NCI-H510A (cell line): ENCODE data around the gene ZNF780B.
"Not testable (repeated sequence)": the region's sequence is repeated elsewhere in the genome, so short reads cannot be mapped to it uniquely, and the experiment has no call there.

Source experiments
- DNase-seq: peaks from one replicate; lab custom pipeline; 2025; lab: John Stamatoyannopoulos, UW

Gene ZNF780B

DNA sequence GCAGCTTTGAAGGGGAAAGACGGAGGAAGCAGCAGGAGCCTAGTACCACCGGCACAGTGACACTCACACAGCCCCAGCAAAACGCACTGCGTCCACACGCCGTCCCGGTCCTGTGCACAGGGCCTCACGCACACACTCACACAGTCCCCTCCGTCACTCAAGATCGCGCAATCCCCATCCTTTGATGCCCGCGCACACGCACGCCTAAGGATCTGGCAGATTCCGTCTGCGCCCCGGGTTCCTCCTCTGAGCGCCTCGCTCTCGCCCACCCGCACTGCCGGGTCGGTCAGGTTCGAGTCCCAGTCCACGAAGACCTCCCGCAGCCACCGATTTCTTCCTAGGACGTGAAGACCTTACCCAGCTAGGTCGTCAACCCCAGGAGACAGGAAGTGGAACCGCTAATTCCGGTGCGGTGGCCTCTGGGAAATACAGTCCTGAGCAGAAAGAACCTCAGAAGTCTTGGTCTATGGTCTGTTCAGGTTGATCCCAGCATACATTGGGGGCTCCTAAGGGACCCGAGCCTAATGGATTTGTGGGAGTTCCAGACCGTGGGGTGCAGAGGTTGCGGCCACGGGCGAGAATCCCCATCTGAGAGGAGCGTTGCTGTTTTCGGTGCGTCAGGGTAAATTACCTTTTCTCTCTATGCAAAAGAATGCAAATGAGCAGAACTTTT lies at the start of gene ZNF780B:
Gene ZNF780B (minus strand): TSS at position 400 of the 673 bp plus-strand sequence. CDS start 5,899 bp downstream, outside the sequence.
- DNase-seq = peak; percentile 42

DNA sequence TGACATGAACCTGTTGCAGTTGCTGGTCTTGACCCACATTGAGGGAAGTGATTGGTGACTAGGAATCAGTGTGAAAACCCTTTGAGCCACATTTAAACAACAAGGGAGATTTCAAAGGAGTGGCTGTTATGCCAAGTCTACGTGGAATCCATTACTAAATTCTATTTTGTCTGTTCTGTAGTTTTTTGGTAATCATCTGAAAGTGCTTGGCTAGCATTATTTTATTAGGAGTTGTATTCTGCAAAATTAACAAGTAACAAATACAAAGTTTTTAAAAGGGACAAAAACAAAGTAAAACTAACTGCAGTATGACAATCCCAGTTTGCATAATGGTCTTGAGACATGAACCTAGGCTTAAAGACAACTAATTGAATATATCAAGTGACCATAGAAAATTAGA lies 48.7 kb upstream of the ZNF780B start:
- DNase-seq = no peak

DNA sequence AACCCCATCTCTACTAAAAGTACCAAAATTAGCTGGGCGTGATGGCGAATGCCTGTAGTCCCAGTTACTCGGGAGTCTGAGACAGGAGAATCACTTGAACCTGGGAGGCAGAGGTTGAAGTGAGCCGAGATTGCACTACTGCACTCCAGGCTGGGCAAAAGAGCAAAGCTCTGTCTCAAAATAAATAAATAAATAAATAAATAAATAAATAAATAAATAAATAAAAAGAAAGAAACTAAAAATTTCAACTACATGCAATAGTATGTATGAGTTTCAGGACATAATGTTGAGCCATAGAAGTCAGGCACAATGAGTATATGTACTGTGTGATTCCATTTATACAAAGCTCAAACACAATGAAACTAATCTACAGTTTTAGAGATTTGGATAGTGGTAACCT lies 47.6 kb upstream of the ZNF780B start:
- DNase-seq = no peak

- DNase-seq = no peak
Observed at GRCh38 chr19:40101813-40102212, 45.8 kb upstream of the ZNF780B start.

- no peak for DNase-seq
Observed at GRCh38 chr19:40093416-40093815, 37.4 kb upstream of the ZNF780B start.

- no peak for DNase-seq
Observed at GRCh38 chr19:40091205-40092129, 35.4 kb upstream of the ZNF780B start.

DNA sequence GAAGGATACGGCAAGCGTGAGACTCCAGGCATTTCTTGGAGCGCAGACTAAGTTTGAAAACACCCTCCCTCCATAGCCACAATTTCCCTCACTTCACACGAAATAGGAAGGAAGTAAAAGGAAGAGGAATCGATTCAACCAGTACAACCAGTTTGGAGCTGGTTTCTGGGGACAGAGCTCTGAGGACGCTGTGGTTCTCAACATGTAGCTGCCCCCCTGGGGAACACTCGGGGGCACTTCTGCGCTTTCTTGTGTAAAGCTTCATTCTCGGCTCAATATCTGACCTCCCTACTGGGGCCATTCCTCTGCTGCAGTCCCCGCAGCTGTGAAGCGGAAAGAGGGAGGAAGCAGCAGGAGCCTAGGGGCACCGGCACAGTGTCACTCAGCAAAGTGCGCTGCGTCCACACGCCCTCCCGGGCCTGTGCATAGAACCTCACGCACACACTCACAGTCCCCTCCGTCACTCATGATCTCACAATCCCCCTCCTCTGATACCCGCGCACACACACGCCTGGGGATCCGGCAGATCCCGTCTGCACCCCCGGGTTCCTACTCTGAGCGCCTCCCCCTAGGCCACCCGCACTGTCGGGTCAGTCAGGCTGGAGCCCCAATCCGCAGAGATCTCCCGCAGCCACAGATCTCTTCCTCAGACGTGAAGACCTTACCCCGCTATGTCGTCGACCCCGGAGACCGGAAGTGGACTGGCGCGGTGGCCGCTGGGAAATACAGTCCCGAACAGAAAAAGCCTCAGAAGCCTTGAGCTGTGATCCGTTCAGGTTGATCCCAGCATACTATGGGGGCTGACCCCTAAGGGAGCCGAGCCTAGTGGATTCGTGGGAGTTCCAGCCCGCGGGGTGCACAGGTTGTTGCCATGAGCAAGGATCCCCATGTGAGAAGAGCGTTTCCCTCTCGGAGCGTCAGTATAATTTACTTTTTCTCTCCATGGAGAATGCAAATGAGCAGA lies 34.5 kb upstream of the ZNF780B start, which contains the start of gene ZNF780A:
Gene ZNF780A (minus strand): TSS at position 703 of the 964 bp plus-strand sequence. CDS start 6,190 bp downstream, outside the sequence.
- peak; percentile 69 for DNase-seq

GRCh38 chr19:40089462-40089861 lies 33.4 kb upstream of the ZNF780B start:
- DNase-seq = no peak

DNA sequence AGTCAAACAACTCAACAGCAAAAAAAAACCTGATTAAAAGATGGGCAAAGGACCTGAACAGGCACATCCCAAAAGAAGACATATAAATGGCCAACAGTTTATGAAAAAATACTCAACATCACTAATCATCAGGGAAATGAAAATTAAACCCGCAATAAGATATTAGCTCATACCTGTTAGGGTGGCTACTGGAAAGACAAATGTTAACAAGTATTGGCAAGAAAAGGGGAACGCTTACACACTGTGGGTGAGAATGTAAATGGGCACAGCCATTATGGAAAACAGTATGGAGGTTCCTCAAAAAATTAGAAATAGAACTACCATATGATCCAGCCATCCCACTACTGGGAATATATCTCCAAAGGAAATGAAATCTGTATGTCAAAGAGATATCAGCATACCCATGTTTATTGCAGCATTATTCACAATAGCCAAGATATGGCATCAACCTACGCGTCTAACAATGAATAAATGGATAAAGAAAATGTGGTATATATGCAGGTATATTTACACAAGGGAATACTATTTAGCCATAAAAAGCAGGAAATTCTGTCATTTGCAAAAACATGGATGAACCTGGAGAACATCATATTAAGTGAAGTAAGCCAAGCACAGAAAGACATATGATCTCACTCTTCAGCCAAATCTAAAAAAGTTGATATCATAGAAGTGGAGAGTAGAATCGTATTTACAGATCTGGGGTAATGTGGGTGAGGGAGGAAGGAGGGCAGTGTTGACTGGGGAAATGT lies 32.4 kb upstream of the ZNF780B start:
- DNase-seq = no peak

- DNase-seq = no peak
Observed at GRCh38 chr19:40084948-40085347, 28.9 kb upstream of the ZNF780B start.

DNA sequence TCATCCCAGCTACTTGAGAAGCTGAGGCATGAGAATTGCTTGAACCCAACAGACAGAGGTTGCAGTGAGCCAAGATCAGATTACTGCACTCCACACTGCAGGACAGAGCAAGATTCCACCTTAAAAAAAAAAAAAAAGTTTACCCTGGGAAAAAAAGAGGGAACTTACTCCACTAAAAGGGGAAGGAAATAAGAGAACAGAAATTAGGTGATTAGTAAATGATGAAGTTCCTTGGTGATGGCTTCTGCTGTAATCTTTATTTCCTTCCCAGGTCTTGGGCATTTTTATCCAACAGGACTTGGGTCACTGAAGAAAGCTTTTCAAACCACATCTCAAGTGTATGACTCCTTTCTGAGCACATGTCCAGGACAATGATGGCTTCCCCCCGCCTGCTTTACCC lies 25.4 kb upstream of the ZNF780B start:
- no peak for DNase-seq

- no peak for DNase-seq
Observed at GRCh38 chr19:40080289-40080688, 24.3 kb upstream of the ZNF780B start.

DNA sequence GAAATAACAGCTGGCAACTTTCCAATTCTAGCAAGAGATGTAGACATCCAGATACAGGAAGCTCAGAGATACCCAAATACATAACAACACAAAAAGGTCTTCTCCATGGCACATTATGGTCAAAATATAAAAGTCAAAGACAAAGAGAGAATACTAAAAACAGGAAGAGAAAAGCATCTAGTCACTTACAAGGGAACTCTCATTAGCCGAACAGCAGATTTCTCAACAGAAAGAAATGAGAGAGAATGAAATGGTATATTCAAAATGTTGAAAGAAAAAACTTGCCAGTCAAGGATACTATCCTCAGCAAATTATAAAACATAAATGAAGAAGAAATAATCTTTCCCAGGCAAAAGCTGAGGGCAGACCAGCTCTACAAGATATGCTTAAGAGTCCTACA lies 22.3 kb upstream of the ZNF780B start:
- DNase-seq = no peak

GRCh38 chr19:40070058-40070457 lies 14.0 kb upstream of the ZNF780B start:
- no peak for DNase-seq

DNA sequence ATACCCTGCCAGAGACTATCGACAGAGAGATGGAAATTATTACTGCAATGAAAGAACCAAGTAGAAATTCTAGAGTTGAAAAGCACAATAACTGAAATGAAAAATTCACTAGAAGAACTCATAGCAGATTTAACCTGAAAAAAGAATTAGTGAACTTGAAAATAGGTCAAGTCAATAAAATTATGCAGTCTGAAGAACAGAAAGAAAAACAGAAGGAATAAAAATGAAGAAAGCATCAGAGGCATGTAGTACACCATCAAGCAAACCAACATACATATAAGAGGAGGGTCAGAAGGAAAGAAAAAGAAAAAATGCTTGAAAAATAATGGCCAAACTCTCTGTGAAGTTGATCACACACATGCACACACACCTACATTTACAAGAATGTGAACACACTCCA lies 3.6 kb upstream of the ZNF780B start:
- no peak for DNase-seq

DNA sequence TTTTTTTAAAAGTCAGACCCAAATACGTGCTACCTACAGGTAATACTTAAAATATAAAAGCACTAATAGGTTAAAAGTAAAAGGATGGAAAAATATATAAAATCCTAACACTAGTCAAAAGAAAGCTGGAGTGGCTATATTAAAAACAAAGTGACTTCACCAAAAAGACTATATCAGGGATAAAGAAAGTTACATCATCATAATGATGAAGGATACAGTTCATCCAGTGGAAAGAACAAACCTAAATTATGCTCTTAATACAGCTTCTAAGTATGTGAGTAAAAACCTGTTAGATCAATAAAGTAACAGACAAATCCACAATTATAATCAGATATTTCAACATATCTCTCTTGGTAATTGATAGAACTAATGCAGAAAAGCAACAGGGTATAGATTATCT lies 1.1 kb upstream of the ZNF780B start:
- DNase-seq = no peak

GRCh38 chr19:40056505-40056904 lies 474 bp upstream of the ZNF780B start:
- no peak for DNase-seq

DNA sequence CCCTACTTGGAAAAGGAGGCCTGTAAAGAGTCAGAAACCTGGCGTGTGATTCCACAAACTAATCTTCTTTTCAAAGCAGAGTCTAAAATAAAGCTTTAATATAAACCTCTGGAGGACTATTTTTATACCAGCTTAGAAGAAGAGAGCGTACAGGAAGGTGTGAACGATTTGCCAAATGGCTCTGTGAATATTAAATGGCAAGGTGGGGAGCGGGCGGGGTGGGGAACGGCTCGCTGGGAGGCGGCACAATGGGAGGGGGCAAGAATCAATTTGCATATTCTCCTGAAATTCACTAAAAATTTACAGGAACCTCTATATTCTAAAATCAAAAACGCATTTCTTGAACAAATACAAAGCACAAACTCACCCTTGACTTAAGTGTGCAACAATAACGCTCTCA lies 982 bp downstream of the ZNF780B start:
- DNase-seq = no peak

DNA sequence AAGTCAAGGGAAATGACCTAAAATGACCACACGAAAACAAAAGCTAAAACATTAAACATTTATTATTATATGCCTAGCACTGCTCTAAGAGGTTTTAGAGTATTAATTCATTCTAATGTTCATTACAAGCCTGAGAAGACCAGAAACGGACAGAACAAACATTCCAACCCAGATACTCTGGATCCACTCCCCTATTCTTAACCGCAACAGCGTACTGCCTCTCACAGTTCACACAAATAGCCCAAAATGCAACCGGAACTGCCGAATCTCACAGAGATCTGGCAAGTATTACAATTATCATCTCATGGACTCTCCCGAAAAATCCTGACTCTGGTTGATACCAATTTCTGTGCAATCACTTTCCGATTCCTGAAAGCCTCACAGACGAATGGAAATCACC lies 1.4 kb downstream of the ZNF780B start:
- DNase-seq = no peak

- no peak for DNase-seq
Observed at GRCh38 chr19:40053491-40053890, 2.5 kb downstream of the ZNF780B start.

GRCh38 chr19:40041718-40042117 lies 14.3 kb downstream of the ZNF780B start:
- not testable (repeated sequence) for DNase-seq
